HUES48 (cell line): ENCODE data around the gene XPNPEP1.

ENCODE experiments used
- H3K27ac ChIP-seq: one replicate; pipeline ENCODE4 v1.7.0; 2013; ENCODE audit warnings: low read depth, low read length, inconsistent platforms
- H3K27me3 ChIP-seq: 2 replicates; pipeline ENCODE4 v1.6.1; 2013; ENCODE audit warnings: mild to moderate bottlenecking, low read length; ENCODE audit not compliant: control insufficient read depth, insufficient read depth
- H3K36me3 ChIP-seq: 2 replicates; pipeline ENCODE4 v1.6.1; 2013; ENCODE audit warnings: low read length; ENCODE audit not compliant: control insufficient read depth, insufficient read depth
- H3K4me1 ChIP-seq: 2 replicates; pipeline ENCODE4 v1.6.1; 2013; ENCODE audit warnings: mild to moderate bottlenecking, low read length; ENCODE audit not compliant: control insufficient read depth, insufficient read depth
- H3K4me3 ChIP-seq: 2 replicates; pipeline ENCODE4 v1.5.1; 2013; ENCODE audit warnings: mild to moderate bottlenecking, low read depth, low read length
- H3K9ac ChIP-seq: 2 replicates; pipeline ENCODE4 v1.6.1; 2013; ENCODE audit warnings: mild to moderate bottlenecking, low read depth, low read length, moderate library complexity
- H3K9me3 ChIP-seq: 2 replicates; pipeline ENCODE4 v1.6.1; 2013; ENCODE audit warnings: low read length; ENCODE audit not compliant: control insufficient read depth, insufficient read depth

XPNPEP1 gene

GRCh38 chr10:109823196-109823595, 100.1 kb downstream of the XPNPEP1 start:
- H3K36me3 ChIP-seq = no peaks in the 10 kb centered on the region
- no peaks in the 10 kb centered on the region for H3K27me3 ChIP-seq
- H3K27ac ChIP-seq = no peak overlapping the region
- no peak overlapping the region for H3K4me3 ChIP-seq
- H3K4me1 ChIP-seq = no peaks in the 10 kb centered on the region
- peaks cover 2% of the 10 kb centered on the region; the same call in 1 of the 2 replicates for H3K9me3 ChIP-seq
- H3K9ac ChIP-seq = no peak overlapping the region

- H3K36me3 ChIP-seq = no peaks in the 10 kb centered on the region
- H3K9me3 ChIP-seq = peaks cover 2% of the 10 kb centered on the region; the same call in 1 of the 2 replicates
- no peaks in the 10 kb centered on the region for H3K27me3 ChIP-seq
- H3K9ac ChIP-seq = no peak overlapping the region
- no peaks in the 10 kb centered on the region for H3K4me1 ChIP-seq
- H3K27ac ChIP-seq = no peak overlapping the region
- H3K4me3 ChIP-seq = no peak overlapping the region
These were observed 101.6 kb downstream of the XPNPEP1 start for GRCh38 chr10:109821672-109822071.

- Histone ChIP-seq H3K27me3 (no peaks in the 10 kb centered on the region), H3K9me3 (peaks cover 2% of the 10 kb centered on the region; the same call in 1 of the 2 replicates), H3K4me1 (no peaks in the 10 kb centered on the region), H3K27ac (no peak overlapping the region), H3K9ac (no peak overlapping the region), H3K36me3 (no peaks in the 10 kb centered on the region), H3K4me3 (no peak overlapping the region)
These were observed 102.5 kb downstream of the XPNPEP1 start for GRCh38 chr10:109820620-109821405.

GRCh38 chr10:109819807-109820206, 103.5 kb downstream of the XPNPEP1 start:
- H3K27ac ChIP-seq = no peak overlapping the region
- no peaks in the 10 kb centered on the region for H3K4me1 ChIP-seq
- H3K27me3 ChIP-seq = no peaks in the 10 kb centered on the region
- H3K36me3 ChIP-seq = no peaks in the 10 kb centered on the region
- no peak overlapping the region for H3K4me3 ChIP-seq
- H3K9me3 ChIP-seq = no peaks in the 10 kb centered on the region
- no peak overlapping the region for H3K9ac ChIP-seq
